AG20443 (cell line): Measurements from ENCODE around the gene EPHB2.
A peak's percentile ranks its signal among the peaks of the same experiment; 100 is the strongest.

Source experiments
- DNase-seq: peaks from one replicate; pipeline ENCODE4 v3.0.0; 2012; ENCODE audit warnings: low spot score, mixed read lengths

The EPHB2 gene

DNA sequence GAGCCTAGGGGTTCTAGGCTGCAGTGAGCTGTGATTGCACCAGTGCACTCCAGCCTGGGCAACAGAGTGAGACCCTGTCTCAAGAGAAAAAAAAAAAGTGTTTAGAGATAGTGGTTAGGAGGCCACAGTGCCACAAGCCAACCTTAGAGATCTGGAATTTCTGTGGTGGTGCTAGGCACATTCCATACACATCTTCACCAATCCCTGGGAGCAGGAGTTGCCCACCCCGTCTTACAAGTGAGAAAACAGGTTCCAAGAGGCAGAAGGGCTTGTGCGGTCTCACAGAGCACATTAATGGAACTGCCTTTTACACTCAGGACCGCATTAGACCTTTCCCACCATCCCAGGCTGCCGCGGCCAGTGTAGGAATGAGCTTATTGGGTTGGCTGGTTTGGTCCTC, 93.2 kb downstream of the EPHB2 start:
- DNase-seq: no peak

- peak; percentile 27 for DNase-seq
Observed at GRCh38 chr1:22804406-22804805, 93.8 kb downstream of the EPHB2 start.

DNA sequence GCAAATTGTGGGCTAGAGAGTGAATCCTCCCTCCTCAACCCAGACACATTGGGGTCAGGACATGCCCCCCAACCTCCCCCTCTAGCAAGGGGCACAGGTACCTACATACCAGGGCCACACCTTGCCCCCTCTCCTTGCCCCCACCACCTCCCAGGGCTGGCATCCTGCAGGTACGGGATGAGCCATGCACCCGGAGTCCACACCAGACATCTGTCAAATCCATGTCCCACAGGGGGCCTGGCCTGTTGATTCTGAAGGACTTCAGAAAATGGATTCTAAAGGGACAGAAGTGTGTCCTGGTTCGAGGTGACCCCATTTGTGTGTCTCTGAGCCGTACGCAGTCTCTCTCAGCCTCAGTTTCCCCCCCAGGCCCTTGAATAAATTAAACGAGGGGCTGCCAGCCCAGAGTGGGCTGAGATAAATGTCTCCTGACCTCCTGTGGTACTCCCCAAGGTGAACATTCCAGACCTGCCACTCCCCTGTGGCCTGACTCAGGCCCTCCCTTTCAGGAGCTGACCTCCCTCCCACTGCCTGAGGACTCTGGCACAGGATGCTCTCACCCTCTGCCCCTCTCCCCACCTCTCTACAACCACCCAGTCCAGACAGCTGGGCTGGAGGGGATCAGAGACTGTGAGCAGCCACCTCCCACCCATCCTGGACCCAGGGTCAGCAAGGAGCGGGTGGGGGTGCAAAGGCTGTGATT, 94.5 kb downstream of the EPHB2 start:
- no peak for DNase-seq

- no peak for DNase-seq
Observed at GRCh38 chr1:22805672-22806038, 95.0 kb downstream of the EPHB2 start.

DNA sequence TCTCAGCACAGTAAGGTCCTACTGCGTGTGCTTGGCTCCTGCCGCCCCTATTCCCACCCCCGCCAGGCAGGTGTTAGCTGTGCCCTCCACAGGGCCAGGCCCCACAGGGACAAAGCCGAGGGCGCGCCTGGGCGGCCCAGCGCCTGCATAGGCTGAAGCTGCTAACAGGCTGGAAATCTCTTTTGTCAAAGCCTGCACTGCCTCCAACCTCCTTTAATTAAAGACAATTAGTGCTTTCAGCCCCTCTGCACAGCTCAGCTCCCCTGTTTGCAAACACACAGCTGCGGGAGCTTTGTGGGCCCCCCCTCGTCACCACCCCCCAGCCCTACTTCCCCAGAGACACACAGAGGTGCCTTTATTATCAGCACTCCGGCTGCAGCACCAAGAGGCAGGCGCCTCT, 95.9 kb downstream of the EPHB2 start:
- DNase-seq: no peak

- DNase-seq: no peak
Observed at GRCh38 chr1:22807340-22807739, 96.7 kb downstream of the EPHB2 start.

DNA sequence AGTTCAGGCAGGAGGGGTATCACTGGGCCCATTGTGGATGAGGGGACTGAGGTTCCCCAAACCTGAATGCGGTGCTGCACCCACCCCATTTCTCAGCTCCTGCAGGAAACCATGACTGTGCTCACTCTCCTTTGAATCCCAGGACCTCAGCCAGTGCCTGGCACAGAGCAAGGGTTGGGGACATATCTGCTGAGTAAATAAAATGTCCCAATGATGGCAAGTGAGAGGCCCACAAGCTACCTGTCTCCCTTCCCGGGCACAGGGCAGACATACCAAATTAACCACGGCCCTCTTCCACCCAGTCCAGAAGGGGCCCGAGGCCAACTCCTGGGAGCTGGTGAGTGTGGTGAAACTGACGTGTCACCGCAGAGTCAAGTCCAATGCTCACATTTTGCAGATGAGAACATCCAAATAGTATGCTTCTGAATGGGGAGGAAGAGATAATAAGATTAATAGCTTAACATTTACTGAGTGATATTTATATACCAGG, 97.6 kb downstream of the EPHB2 start:
- DNase-seq: peak; percentile 92

- DNase-seq: peak; percentile 93
Observed at GRCh38 chr1:22808676-22809483, 98.2 kb downstream of the EPHB2 start.

DNA sequence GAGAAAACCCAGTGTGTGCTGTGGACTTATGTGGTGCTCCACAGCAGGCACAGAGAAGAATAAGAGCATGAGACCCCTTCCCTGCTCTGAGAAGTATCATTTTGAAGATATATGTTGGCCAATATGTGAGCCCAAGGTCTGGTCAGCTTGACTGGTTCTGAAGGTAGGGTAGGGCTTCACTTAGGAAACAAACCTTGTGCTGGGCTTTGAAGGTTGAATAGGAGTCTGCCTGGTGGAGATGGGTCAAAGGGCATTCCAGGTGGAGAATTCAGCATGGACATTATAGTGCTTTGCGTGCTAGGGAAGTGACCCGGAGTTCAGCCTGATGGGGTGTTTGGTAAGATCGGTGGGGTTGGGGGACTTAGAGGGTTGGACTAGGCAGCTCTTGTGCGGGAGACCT, 99.1 kb downstream of the EPHB2 start:
- no peak for DNase-seq

GRCh38 chr1:22810378-22810777, 99.7 kb downstream of the EPHB2 start:
- DNase-seq: no peak

GRCh38 chr1:22812092-22812880, 101.6 kb downstream of the EPHB2 start:
- DNase-seq: no peak

GRCh38 chr1:22812993-22813790, 102.6 kb downstream of the EPHB2 start:
- DNase-seq: no peak

- DNase-seq: peak; percentile 54
Observed at GRCh38 chr1:22814176-22815042, 103.8 kb downstream of the EPHB2 start.

DNA sequence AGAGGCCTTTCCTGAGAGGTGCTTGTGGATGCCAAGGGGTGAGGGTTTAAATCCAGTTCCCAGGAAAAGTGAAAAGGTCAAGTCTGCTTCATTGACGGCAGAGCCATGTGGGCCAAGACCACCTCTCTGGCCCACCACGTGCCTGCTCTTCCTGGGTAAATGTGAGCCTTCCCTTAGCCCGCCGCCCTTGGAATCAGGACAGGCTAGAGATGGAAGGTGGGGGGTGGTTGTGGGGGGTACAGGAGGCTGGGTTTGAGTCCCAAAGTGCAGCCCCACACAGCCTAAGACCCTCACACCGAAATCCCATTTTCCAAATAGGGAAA, 104.4 kb downstream of the EPHB2 start:
- no peak for DNase-seq

- no peak for DNase-seq
Observed at GRCh38 chr1:22815421-22816066, 104.9 kb downstream of the EPHB2 start.

- peak; percentile 33 for DNase-seq
Observed at GRCh38 chr1:22816067-22816775, 105.6 kb downstream of the EPHB2 start.

DNA sequence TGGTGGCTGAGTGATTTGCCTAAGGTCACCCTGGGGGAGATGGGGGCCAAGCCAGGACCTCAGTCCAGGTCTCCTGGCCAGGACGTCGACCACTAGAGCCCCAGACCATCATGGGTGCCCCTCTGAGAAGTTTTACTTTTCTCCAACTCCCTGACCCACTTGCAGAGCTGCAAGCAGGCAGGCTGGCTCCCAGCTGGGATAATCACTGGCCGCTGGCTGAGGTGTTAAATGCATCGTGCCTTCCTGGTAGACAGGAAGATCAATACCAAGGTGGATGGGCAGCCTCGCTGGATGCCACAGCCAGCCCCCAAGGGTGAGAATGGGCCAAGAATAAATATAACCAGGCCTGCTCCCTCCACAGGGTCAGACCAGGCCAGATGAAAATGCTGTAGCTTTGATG, 106.2 kb downstream of the EPHB2 start:
- no peak for DNase-seq

DNA sequence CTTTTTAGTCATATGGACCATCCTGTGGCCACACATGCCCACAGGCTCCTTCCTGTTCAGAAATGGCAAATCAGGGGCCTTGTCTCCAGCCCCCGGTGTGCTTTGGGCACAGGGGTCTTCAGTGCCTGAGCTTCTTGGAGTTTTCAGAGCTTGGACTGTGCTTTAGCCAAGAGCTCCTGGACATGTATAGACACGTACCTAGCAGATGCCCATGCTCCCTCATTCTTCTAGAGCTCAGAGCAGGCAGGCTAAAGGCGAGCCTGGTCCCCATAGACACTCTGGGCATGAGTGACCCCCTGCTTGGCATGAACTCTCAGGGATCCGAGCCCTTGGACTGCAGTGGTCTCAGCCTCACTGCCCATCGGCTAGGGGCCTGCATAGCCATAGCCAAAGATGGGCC, 106.8 kb downstream of the EPHB2 start:
- DNase-seq: no peak

GRCh38 chr1:22818061-22818770, 107.6 kb downstream of the EPHB2 start:
- DNase-seq: no peak
